Nephron progenitor cell (in vitro differentiated cells): Measurements from ENCODE around the gene DTX1.

Source experiments
- DNase-seq: peaks from one replicate; pipeline ENCODE4 v3.0.0; 2021
- H3K27ac Mint-ChIP-seq: 2 replicates; pipeline ENCODE4 v1.8.0; 2021; ENCODE audit warnings: mild to moderate bottlenecking, moderate library complexity, mixed read lengths
- H3K27me3 Mint-ChIP-seq: 2 replicates; pipeline ENCODE4 v1.8.0; 2021; ENCODE audit warnings: mild to moderate bottlenecking, low read depth, mixed read lengths; ENCODE audit not compliant: poor library complexity
- H3K36me3 Mint-ChIP-seq: 2 replicates; pipeline ENCODE4 v1.8.0; 2021; ENCODE audit warnings: low read depth, mixed read lengths
- H3K4me1 Mint-ChIP-seq: 2 replicates; pipeline ENCODE4 v1.8.0; 2021; ENCODE audit warnings: mixed read lengths
- H3K4me3 Mint-ChIP-seq: 2 replicates; pipeline ENCODE4 v1.8.0; 2021; ENCODE audit warnings: mild to moderate bottlenecking, moderate library complexity, mixed read lengths
- H3K9me3 Mint-ChIP-seq: 2 replicates; pipeline ENCODE4 v1.8.0; 2021; ENCODE audit warnings: mild to moderate bottlenecking, moderate library complexity, mixed read lengths
- CTCF ChIP-seq: fragments of 200-600 bp; sonication (generic); IDR thresholded peaks from 2 replicates; pipeline ENCODE4 v1.5.0; 2021; ENCODE audit warnings: antibody characterized with exemption

DTX1 gene

GRCh38 chr12:113057565-113058485 lies 1.3 kb downstream of the DTX1 start:
- TF ChIP-seq CTCF: no peak
- Mint-ChIP-seq H3K27me3 (peaks cover 49% of the 10 kb centered on the region), H3K9me3 (no peaks in the 10 kb centered on the region), H3K4me1 (peaks cover 10% of the 10 kb centered on the region), H3K4me3 (peak overlapping the region; percentile 57), H3K36me3 (no peaks in the 10 kb centered on the region), H3K27ac (peak overlapping the region; percentile 59)
- DNase-seq: no peak

DNA sequence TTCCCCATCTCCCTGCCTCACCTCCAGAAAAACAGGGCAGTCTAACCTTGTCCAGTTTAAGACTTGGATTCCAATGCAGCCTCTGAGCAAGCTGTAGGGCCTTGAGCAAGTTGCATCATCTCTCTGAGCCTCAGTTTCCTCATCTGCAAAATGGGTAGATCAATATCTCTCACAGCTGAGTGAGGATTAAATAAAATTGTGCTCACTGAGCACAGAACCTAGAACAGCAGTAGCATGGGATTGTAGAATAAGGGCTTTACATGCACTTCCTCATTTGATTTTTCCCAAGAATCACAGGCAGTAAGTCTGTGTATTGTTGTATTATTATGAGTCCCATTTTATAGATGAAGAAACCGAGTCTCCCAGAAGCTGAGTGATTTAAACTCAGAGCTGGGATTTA lies 2.0 kb downstream of the DTX1 start:
- H3K27me3 Mint-ChIP-seq: peaks cover 42% of the 10 kb centered on the region
- H3K4me1 Mint-ChIP-seq: peaks cover 14% of the 10 kb centered on the region
- no peaks in the 10 kb centered on the region for H3K9me3 Mint-ChIP-seq
- H3K36me3 Mint-ChIP-seq: no peaks in the 10 kb centered on the region
- no peak for TF ChIP-seq CTCF
- DNase-seq: no peak
- H3K27ac Mint-ChIP-seq: no peak overlapping the region
- H3K4me3 Mint-ChIP-seq: peak overlapping the region; percentile 5

DNA sequence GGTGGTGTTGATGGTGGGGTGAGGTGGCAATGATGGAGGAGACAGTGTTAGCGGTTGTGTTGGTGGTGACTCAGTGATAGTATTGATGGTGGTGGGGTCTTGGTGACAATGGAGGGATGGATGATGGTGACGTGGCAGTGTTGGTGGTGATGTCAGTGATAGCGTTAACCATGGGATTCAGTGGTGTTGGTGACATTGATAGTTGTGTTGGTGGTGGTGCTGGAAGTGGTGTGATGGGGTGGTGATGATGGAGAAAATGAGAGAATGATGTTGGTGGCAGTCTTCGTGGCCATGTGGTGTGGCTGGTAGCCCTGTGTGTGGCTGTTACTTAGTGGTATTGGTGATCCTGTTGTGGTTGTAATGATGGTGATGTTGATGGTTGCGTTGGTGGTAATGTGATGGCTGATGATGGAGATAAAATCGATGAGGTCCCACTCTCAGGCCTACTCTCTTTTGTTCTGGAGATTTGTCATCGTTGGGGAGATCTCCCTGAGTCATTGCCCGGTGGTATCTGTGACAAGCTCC lies 2.6 kb downstream of the DTX1 start:
- no peak overlapping the region for H3K4me3 Mint-ChIP-seq
- DNase-seq: no peak

GRCh38 chr12:113060336-113060960 lies 3.9 kb downstream of the DTX1 start:
- Mint-ChIP-seq H3K36me3 (no peaks in the 10 kb centered on the region), H3K9me3 (no peaks in the 10 kb centered on the region), H3K27ac (no peak overlapping the region), H3K4me1 (peaks cover 20% of the 10 kb centered on the region), H3K27me3 (peaks cover 32% of the 10 kb centered on the region), H3K4me3 (no peak overlapping the region)
- DNase-seq: no peak
- TF ChIP-seq CTCF: no peak

More for the DNA sequence above, 2.6 kb downstream of the DTX1 start:
- peaks cover 14% of the 10 kb centered on the region for H3K4me1 Mint-ChIP-seq
- no peaks in the 10 kb centered on the region for H3K36me3 Mint-ChIP-seq
- no peaks in the 10 kb centered on the region for H3K9me3 Mint-ChIP-seq
- no peak overlapping the region for H3K27ac Mint-ChIP-seq
- no peak for TF ChIP-seq CTCF
- H3K27me3 Mint-ChIP-seq: peaks cover 36% of the 10 kb centered on the region

DNA sequence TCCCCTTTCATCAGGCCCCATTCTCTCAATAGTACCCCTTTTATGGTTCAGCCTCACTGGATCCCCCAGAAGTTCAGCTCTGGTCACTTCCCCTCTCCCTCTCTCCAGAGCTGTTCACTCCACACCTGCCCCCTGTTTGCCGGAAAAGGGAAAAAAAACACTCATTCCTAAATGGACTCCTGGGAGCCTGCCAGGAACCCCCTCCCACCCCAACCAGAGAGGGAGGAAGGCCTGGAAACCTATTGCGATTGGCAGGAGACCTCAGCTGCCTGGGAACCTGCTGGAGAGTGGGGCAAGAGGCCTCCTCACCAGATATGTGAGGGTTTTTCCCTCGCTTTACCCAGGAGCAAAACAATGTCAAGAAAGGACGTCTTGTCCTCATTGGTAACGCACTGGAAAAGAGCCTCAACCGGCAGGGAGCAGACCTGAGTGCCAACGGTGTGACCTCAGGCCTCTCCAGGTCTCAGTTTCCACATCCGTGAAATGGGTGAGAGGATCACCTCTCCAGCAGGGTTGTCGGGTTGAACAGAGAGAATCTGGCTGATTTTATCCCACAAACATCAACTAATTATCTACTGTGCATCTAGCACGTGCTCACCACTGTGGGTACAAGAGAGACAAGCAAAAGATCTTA lies 4.6 kb downstream of the DTX1 start:
- Mint-ChIP-seq H3K9me3 (no peaks in the 10 kb centered on the region), H3K27me3 (peaks cover 31% of the 10 kb centered on the region), H3K4me3 (no peak overlapping the region), H3K27ac (no peak overlapping the region), H3K36me3 (no peaks in the 10 kb centered on the region), H3K4me1 (peaks cover 20% of the 10 kb centered on the region)
- no peak for DNase-seq
- no peak for TF ChIP-seq CTCF
